Measurements from ENCODE around the gene TM7SF3.
A peak's percentile ranks its signal among the peaks of the same experiment; 100 is the strongest.
"Not testable (repeated sequence)": the region's sequence is repeated elsewhere in the genome, so short reads cannot be mapped to it uniquely, and the experiment has no call there.

Gene TM7SF3

GRCh38 chr12:26976687-26977086, 37.5 kb downstream of the TM7SF3 start:
- H3K4me3 ChIP-seq (ENCODE audit: low read depth in 1 of 2, low read length in 2 of 2), result no peak overlapping the region
- no peaks in the 10 kb centered on the region for H3K9me3 ChIP-seq (ENCODE audit: control insufficient read depth in 1 of 2, low read length in 2 of 2)
- H3K27ac ChIP-seq (ENCODE audit: low read length), result no peak overlapping the region
- H3K27me3 ChIP-seq (ENCODE audit: low read depth, low read length), result no peaks in the 10 kb centered on the region
- H3K36me3 ChIP-seq (ENCODE audit: control insufficient read depth in 1 of 2, insufficient read depth in 2 of 2, low read length in 2 of 2), result peaks cover 20 to 40% of the 10 kb centered on the region in 2 donors
- H3K4me1 ChIP-seq (ENCODE audit: control insufficient read depth in 1 of 2, insufficient read depth in 2 of 2, low read length in 2 of 2), result no peaks in the 10 kb centered on the region

GRCh38 chr12:26971963-26972362, 42.2 kb downstream of the TM7SF3 start:
- no peak overlapping the region for H3K4me3 ChIP-seq (ENCODE audit: low read depth in 1 of 2, low read length in 2 of 2)
- no peak overlapping the region for H3K27ac ChIP-seq (ENCODE audit: low read length)
- H3K36me3 ChIP-seq (ENCODE audit: control insufficient read depth in 1 of 2, insufficient read depth in 2 of 2, low read length in 2 of 2), result peaks cover 16 to 45% of the 10 kb centered on the region in 2 donors
- H3K4me1 ChIP-seq (ENCODE audit: control insufficient read depth in 1 of 2, insufficient read depth in 2 of 2, low read length in 2 of 2), result no peaks in the 10 kb centered on the region
- H3K9me3 ChIP-seq (ENCODE audit: control insufficient read depth in 1 of 2, low read length in 2 of 2), result no peaks in the 10 kb centered on the region
- H3K27me3 ChIP-seq (ENCODE audit: low read depth, low read length), result no peaks in the 10 kb centered on the region

- no peak overlapping the region for H3K27ac ChIP-seq (ENCODE audit: low read length)
Measured at GRCh38 chr12:26970136-26970535, 44.0 kb downstream of the TM7SF3 start.

GRCh38 chr12:26966842-26967241, 47.3 kb downstream of the TM7SF3 start:
- no peak overlapping the region for H3K4me3 ChIP-seq (ENCODE audit: low read depth in 1 of 2, low read length in 2 of 2)
- no peak overlapping the region for H3K27ac ChIP-seq (ENCODE audit: low read length)
- H3K4me1 ChIP-seq (ENCODE audit: control insufficient read depth in 1 of 2, insufficient read depth in 2 of 2, low read length in 2 of 2), result no peaks in the 10 kb centered on the region
- no peaks in the 10 kb centered on the region for H3K9me3 ChIP-seq (ENCODE audit: control insufficient read depth in 1 of 2, low read length in 2 of 2)
- H3K36me3 ChIP-seq (ENCODE audit: control insufficient read depth in 1 of 2, insufficient read depth in 2 of 2, low read length in 2 of 2), result peaks cover 18 to 32% of the 10 kb centered on the region in 2 donors
- no peaks in the 10 kb centered on the region for H3K27me3 ChIP-seq (ENCODE audit: low read depth, low read length)

More at GRCh38 chr12:26970136-26970535, 44.0 kb downstream of the TM7SF3 start:
- no peaks in the 10 kb centered on the region for H3K9me3 ChIP-seq (ENCODE audit: control insufficient read depth in 1 of 2, low read length in 2 of 2)
- H3K4me3 ChIP-seq (ENCODE audit: low read depth in 1 of 2, low read length in 2 of 2), result no peak overlapping the region
- H3K4me1 ChIP-seq (ENCODE audit: control insufficient read depth in 1 of 2, insufficient read depth in 2 of 2, low read length in 2 of 2), result no peaks in the 10 kb centered on the region
- no peaks in the 10 kb centered on the region for H3K27me3 ChIP-seq (ENCODE audit: low read depth, low read length)
- H3K36me3 ChIP-seq (ENCODE audit: control insufficient read depth in 1 of 2, insufficient read depth in 2 of 2, low read length in 2 of 2), result peaks cover 15 to 39% of the 10 kb centered on the region in 2 donors

- Histone ChIP-seq H3K36me3 (ENCODE audit: control insufficient read depth in 1 of 2, insufficient read depth in 2 of 2, low read length in 2 of 2) (peaks cover 28 to 29% of the 10 kb centered on the region in 2 donors), H3K4me3 (ENCODE audit: low read depth in 1 of 2, low read length in 2 of 2) (no peak overlapping the region), H3K27ac (ENCODE audit: low read length) (no peak overlapping the region), H3K9me3 (ENCODE audit: control insufficient read depth in 1 of 2, low read length in 2 of 2) (no peaks in the 10 kb centered on the region), H3K4me1 (ENCODE audit: control insufficient read depth in 1 of 2, insufficient read depth in 2 of 2, low read length in 2 of 2) (no peaks in the 10 kb centered on the region), H3K27me3 (ENCODE audit: low read depth, low read length) (no peaks in the 10 kb centered on the region)
Measured at GRCh38 chr12:26963413-26963812, 50.8 kb downstream of the TM7SF3 start.

GRCh38 chr12:26961803-26962202, 52.4 kb downstream of the TM7SF3 start:
- H3K4me1 ChIP-seq (ENCODE audit: control insufficient read depth in 1 of 2, insufficient read depth in 2 of 2, low read length in 2 of 2), result no peaks in the 10 kb centered on the region
- H3K4me3 ChIP-seq (ENCODE audit: low read depth in 1 of 2, low read length in 2 of 2), result no peak overlapping the region
- H3K36me3 ChIP-seq (ENCODE audit: control insufficient read depth in 1 of 2, insufficient read depth in 2 of 2, low read length in 2 of 2), result peaks cover 27 to 39% of the 10 kb centered on the region in 2 donors
- no peak overlapping the region for H3K27ac ChIP-seq (ENCODE audit: low read length)
- no peaks in the 10 kb centered on the region for H3K9me3 ChIP-seq (ENCODE audit: control insufficient read depth in 1 of 2, low read length in 2 of 2)
- H3K27me3 ChIP-seq (ENCODE audit: low read depth, low read length), result no peaks in the 10 kb centered on the region

- H3K27me3 ChIP-seq (ENCODE audit: low read depth, low read length); H3K9me3 ChIP-seq (ENCODE audit: control insufficient read depth in 1 of 2, low read length in 2 of 2); H3K4me1 ChIP-seq (ENCODE audit: control insufficient read depth in 1 of 2, insufficient read depth in 2 of 2, low read length in 2 of 2); H3K27ac ChIP-seq (ENCODE audit: low read length); H3K4me3 ChIP-seq (ENCODE audit: low read depth in 1 of 2, low read length in 2 of 2): not testable (repeated sequence)
- peaks cover 28 to 39% of the 10 kb centered on the region in 2 donors for H3K36me3 ChIP-seq (ENCODE audit: control insufficient read depth in 1 of 2, insufficient read depth in 2 of 2, low read length in 2 of 2)
Measured at GRCh38 chr12:26961391-26961790, 52.8 kb downstream of the TM7SF3 start.

GRCh38 chr12:26954027-26954426, 60.2 kb downstream of the TM7SF3 start:
- no peak overlapping the region for H3K27ac ChIP-seq (ENCODE audit: low read length)
- H3K4me3 ChIP-seq (ENCODE audit: low read depth in 1 of 2, low read length in 2 of 2), result no peak overlapping the region
- no peaks in the 10 kb centered on the region for H3K27me3 ChIP-seq (ENCODE audit: low read depth, low read length)
- peaks cover 14 to 24% of the 10 kb centered on the region in 2 donors for H3K36me3 ChIP-seq (ENCODE audit: control insufficient read depth in 1 of 2, insufficient read depth in 2 of 2, low read length in 2 of 2)
- no peaks in the 10 kb centered on the region for H3K9me3 ChIP-seq (ENCODE audit: control insufficient read depth in 1 of 2, low read length in 2 of 2)
- no peaks in the 10 kb centered on the region for H3K4me1 ChIP-seq (ENCODE audit: control insufficient read depth in 1 of 2, insufficient read depth in 2 of 2, low read length in 2 of 2)

- Histone ChIP-seq H3K27me3 (ENCODE audit: low read depth, low read length) (no peaks in the 10 kb centered on the region), H3K4me1 (ENCODE audit: control insufficient read depth in 1 of 2, insufficient read depth in 2 of 2, low read length in 2 of 2) (no peaks in the 10 kb centered on the region), H3K4me3 (ENCODE audit: low read depth in 1 of 2, low read length in 2 of 2) (no peak overlapping the region), H3K9me3 (ENCODE audit: control insufficient read depth in 1 of 2, low read length in 2 of 2) (no peaks in the 10 kb centered on the region), H3K27ac (ENCODE audit: low read length) (no peak overlapping the region), H3K36me3 (ENCODE audit: control insufficient read depth in 1 of 2, insufficient read depth in 2 of 2, low read length in 2 of 2) (peaks cover 14 to 21% of the 10 kb centered on the region in 2 donors)
Measured at GRCh38 chr12:26953447-26953846, 60.7 kb downstream of the TM7SF3 start.

GRCh38 chr12:26948309-26948708, 65.9 kb downstream of the TM7SF3 start:
- no peak overlapping the region for H3K27ac ChIP-seq (ENCODE audit: low read length)
- H3K4me3 ChIP-seq (ENCODE audit: low read depth in 1 of 2, low read length in 2 of 2), result no peak overlapping the region
- no peaks in the 10 kb centered on the region for H3K9me3 ChIP-seq (ENCODE audit: control insufficient read depth in 1 of 2, low read length in 2 of 2)
- H3K27me3 ChIP-seq (ENCODE audit: low read depth, low read length), result no peaks in the 10 kb centered on the region
- no peaks in the 10 kb centered on the region for H3K4me1 ChIP-seq (ENCODE audit: control insufficient read depth in 1 of 2, insufficient read depth in 2 of 2, low read length in 2 of 2)
- H3K36me3 ChIP-seq (ENCODE audit: control insufficient read depth in 1 of 2, insufficient read depth in 2 of 2, low read length in 2 of 2), result no peaks in the 10 kb centered on the region

- Histone ChIP-seq H3K4me3 (ENCODE audit: low read depth in 1 of 2, low read length in 2 of 2) (no peak overlapping the region), H3K9me3 (ENCODE audit: control insufficient read depth in 1 of 2, low read length in 2 of 2) (no peaks in the 10 kb centered on the region), H3K36me3 (ENCODE audit: control insufficient read depth in 1 of 2, insufficient read depth in 2 of 2, low read length in 2 of 2) (no peaks in the 10 kb centered on the region), H3K27me3 (ENCODE audit: low read depth, low read length) (no peaks in the 10 kb centered on the region), H3K27ac (ENCODE audit: low read length) (peak overlapping the region; percentile 63), H3K4me1 (ENCODE audit: control insufficient read depth in 1 of 2, insufficient read depth in 2 of 2, low read length in 2 of 2) (peaks cover 6 to 38% of the 10 kb centered on the region in 2 donors)
Measured at GRCh38 chr12:26941215-26941594, 73.0 kb downstream of the TM7SF3 start.

- Histone ChIP-seq H3K36me3 (ENCODE audit: control insufficient read depth in 1 of 2, insufficient read depth in 2 of 2, low read length in 2 of 2) (no peaks in the 10 kb centered on the region), H3K9me3 (ENCODE audit: control insufficient read depth in 1 of 2, low read length in 2 of 2) (no peaks in the 10 kb centered on the region), H3K27me3 (ENCODE audit: low read depth, low read length) (no peaks in the 10 kb centered on the region), H3K4me1 (ENCODE audit: control insufficient read depth in 1 of 2, insufficient read depth in 2 of 2, low read length in 2 of 2) (peaks cover 10 to 44% of the 10 kb centered on the region in 2 donors), H3K27ac (ENCODE audit: low read length) (peak overlapping the region; percentile 63), H3K4me3 (ENCODE audit: low read depth in 1 of 2, low read length in 2 of 2) (peak overlapping the region in 1 of 2 donors; percentile 99)
Measured at GRCh38 chr12:26940516-26941214, 73.5 kb downstream of the TM7SF3 start.

Data from muscle layer of duodenum (tissue), 2 donors.